Fibroblast of the aortic adventitia (primary cell): Measurements from ENCODE around the gene PGA5. TPM values are rescaled to one million over a fixed set of nuclear protein-coding genes. Genes with fewer than 3 reads are reported as not detected.
"Not testable (repeated sequence)": the region's sequence is repeated elsewhere in the genome, so short reads cannot be mapped to it uniquely, and the experiment has no call there.

Experiments
- DNase-seq: peaks from one replicate; pipeline ENCODE4 v3.0.0-alpha.2; 2010; ENCODE audit warnings: low read depth
- H3K4me3 ChIP-seq: 2 replicates; pipeline ENCODE4 v1.5.1; 2011; ENCODE audit warnings: low read depth, mild to moderate bottlenecking, control low read depth, low read length, moderate library complexity
- CTCF ChIP-seq: IDR thresholded peaks from 2 replicates; pipeline ENCODE4 v1.5.1; 2011; ENCODE audit warnings: mild to moderate bottlenecking, low read length, control low read depth, inconsistent platforms; ENCODE audit not compliant: insufficient read depth
- total RNA-seq: library from RNA; depleted of rRNA; stranded (reverse); fragments of >200 nt; gene quantifications from 2 replicates; pipeline ENCODE4 v1.2.3, GENCODE V29; 2012; ENCODE audit warnings: low replicate concordance

PGA5 gene
- total RNA-seq, 1 donor = not detected

DNA sequence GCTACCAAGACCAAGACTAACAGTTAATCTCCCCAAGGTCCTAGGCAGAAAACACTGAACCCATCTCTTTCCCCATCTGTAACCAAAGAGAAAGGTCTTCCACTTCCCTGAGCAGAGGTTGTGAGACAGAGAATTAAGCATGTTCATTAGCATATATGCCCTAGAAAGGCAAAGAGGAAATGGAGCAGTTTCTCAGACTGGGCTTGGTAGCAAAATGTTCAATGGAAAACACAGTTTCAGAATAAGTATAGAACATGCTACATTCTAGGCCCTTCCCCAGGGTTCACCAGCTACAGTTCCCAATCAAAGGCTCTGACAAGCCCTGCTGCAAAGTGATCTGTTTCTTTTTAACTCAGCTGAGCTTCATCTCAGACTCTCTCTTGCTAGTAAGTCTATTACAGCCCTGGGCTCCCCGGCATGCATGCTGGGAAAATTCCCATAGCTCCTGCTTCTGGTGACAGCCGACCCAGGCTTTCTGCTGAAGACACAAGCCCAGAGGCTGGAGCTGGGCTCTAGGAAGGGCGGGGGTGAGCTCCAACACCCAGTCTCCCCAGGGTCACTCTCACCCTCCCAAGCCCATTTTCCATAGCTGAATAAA, 8.3 kb upstream of the PGA5 start:
- H3K4me3 ChIP-seq, DNase-seq: not testable (repeated sequence)

DNA sequence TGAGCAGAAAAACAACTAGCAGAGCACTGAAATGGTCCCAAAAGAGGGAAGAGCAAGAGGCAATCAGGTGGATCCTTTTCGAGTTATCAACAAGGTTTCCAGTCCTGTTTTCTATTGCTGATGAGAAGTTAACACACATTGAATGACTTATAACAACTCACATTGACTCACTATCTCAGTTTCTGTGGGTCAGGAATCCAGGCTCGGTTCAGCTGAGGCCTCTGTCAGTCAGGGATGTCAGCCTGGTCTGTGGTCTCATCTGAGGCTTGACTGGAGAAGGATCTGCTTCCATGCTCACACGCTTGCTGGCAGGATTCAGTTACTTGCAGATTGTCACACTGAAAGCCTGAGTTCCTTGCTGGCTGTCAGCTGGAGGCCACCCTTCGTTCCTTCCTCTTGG, 3.8 kb upstream of the PGA5 start:
- not testable (repeated sequence) for DNase-seq

DNA sequence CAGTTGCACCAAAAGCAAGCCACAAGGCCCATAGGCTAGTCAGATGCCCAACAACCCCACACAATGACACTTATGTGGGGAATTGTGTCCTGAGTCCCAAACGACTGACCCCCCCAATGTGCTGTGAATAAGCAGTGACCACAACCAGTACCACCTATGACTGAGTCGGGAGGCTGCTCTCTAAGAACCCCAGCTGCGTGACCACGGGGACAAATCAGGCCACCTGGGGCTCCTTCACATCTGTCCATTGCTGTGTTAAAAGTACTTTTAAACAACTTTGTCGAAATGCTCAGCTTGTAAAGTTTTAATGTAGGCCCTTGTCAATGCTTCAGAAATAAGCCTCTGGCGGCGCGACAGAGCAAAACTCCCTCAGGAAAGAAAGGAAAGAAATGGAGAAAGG, 687 bp upstream of the PGA5 start:
- not testable (repeated sequence) for H3K4me3 ChIP-seq

More for the DNA sequence above, 3.8 kb upstream of the PGA5 start:
- not testable (repeated sequence) for H3K4me3 ChIP-seq

GRCh38 chr11:61241526-61241925, 551 bp downstream of the PGA5 start:
- DNase-seq, H3K4me3 ChIP-seq: not testable (repeated sequence)

More for the DNA sequence above, 687 bp upstream of the PGA5 start:
- DNase-seq = not testable (repeated sequence)

DNA sequence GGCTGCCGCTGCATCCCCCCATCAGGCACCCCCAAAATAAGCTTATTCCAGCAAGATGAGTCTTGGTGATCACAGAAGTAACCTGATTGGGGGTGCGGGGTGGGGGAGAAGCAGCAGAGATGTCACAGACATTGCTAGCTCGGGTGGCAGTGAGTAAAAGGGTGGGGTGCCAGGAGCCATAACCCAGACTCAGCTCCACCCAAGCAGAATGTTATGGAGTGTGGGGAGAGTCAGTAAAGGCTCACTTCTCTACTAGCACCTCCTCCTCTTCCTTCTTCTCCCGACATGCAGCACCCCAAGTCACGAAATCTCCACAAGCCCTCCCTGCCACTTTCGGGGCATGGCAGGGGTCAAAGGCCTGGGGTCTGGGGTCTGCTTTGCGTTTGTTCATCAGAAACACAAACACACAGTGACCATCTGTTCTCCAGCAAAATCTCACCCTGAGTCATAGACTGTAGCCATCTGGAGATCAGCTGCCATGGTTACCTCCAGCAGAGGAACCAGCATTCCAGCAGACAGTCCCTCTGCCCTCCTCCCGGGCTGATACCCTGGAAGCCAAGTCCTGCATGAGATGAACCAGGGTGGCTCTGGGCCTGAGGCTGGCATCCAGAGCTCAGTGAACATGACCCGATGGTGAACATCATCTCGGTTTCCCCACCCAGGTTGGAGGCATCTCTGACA, 4.4 kb downstream of the PGA5 start:
- H3K4me3 ChIP-seq, DNase-seq: not testable (repeated sequence)

- DNase-seq, H3K4me3 ChIP-seq: not testable (repeated sequence)
Observed at GRCh38 chr11:61248071-61248470, 7.1 kb downstream of the PGA5 start.

DNA sequence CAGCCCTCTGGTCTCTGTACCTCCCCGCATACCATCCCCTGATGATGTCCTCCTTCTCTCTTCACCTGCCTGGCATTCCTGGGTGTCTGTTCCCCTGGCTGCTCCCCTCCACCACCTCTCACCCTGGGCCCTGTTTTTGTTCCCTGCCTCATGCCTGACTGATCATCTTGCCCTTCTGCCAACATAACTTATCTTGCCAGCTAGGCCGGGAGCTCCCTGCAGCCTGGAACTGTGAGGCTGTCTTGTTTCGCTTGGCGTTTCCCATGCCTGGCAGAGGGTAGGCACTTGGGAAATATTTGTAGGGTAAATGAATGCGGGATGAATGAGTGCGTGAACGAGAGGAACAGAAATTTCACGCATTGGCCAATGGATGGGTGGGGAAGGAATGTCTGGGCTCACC, 8.2 kb downstream of the PGA5 start:
- DNase-seq, H3K4me3 ChIP-seq: not testable (repeated sequence)

DNA sequence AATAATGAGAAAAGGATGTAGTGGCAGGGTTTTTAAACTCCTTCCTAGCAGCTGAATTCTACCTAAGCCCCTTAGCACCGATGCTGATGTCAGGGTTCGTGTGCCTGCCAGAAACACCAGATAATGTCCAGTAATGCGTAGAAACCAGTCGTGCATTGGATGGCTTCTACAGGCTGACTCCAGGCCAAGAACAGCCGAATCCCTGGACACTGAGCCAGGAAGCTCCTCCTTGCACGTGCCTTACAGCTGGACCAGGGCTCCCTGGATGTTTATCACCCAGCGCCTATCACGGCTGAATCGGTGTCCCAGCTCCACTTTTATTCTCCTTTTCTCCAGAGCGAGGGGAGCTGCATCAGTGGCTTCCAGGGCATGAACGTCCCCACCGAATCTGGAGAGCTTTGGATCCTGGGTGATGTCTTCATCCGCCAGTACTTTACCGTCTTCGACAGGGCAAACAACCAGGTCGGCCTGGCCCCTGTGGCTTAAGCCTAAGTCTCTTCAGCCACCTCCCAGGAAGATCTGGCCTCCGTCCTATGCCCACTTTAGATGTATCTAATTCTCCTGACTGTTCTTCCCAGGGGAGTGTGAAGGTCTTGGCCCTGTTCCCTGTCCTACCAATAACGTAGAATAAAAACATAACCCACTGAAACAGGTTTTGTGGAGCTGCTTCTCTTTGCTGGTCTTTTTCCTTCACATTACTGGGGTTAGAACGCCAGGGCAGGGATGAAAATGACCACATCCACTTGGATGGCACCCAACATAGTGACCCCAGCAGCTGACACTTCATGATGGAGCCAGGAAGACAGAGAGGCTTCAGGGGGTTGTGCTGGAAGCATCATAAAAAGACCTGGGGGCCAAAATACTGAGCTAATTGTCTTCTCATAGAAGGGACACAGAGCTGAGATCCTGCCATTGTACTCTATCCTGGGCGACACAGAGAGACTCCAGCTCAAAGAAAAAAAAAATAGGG, 10.1 kb downstream of the PGA5 start:
- not testable (repeated sequence) for H3K4me3 ChIP-seq
- peak; percentile 73 for DNase-seq

- not testable (repeated sequence) for H3K4me3 ChIP-seq, DNase-seq
Observed at GRCh38 chr11:61252332-61252731, 11.4 kb downstream of the PGA5 start.

GRCh38 chr11:61254403-61255025, 13.5 kb downstream of the PGA5 start:
- TF ChIP-seq CTCF = peak; percentile 98
- H3K4me3 ChIP-seq = no peak overlapping the region
- DNase-seq = peak; percentile 70

- H3K4me3 ChIP-seq = no peak overlapping the region
- TF ChIP-seq CTCF = no peak
- DNase-seq = no peak
Observed at GRCh38 chr11:61256710-61257482, 15.9 kb downstream of the PGA5 start.
